NCI-H2081 treated with DMSO at 0.1 percent for 48 hours (cell line): Measurements from ENCODE around the gene CTNND2.
"Not testable (repeated sequence)": the region's sequence is repeated elsewhere in the genome, so short reads cannot be mapped to it uniquely, and the experiment has no call there.

Source experiments
- DNase-seq: peaks from one replicate; lab custom pipeline; 2025; lab: John Stamatoyannopoulos, UW

CTNND2 gene

GRCh38 chr5:11863911-11864310 is 40.3 kb downstream of the CTNND2 start:
- no peak for DNase-seq

GRCh38 chr5:11857391-11857790 is 46.9 kb downstream of the CTNND2 start:
- no peak for DNase-seq

GRCh38 chr5:11854936-11855335 is 49.3 kb downstream of the CTNND2 start:
- no peak for DNase-seq

- DNase-seq, result no peak
Observed at GRCh38 chr5:11853796-11854195, 50.5 kb downstream of the CTNND2 start.

GRCh38 chr5:11853140-11853539 is 51.1 kb downstream of the CTNND2 start:
- no peak for DNase-seq

- DNase-seq, result no peak
Observed at GRCh38 chr5:11852717-11853087, 51.5 kb downstream of the CTNND2 start.

- no peak for DNase-seq
Observed at GRCh38 chr5:11851965-11852716, 52.1 kb downstream of the CTNND2 start.

- DNase-seq, result no peak
Observed at GRCh38 chr5:11851416-11851815, 52.8 kb downstream of the CTNND2 start.

- DNase-seq, result not testable (repeated sequence)
Observed at GRCh38 chr5:11828566-11828965, 75.7 kb downstream of the CTNND2 start.

- no peak for DNase-seq
Observed at GRCh38 chr5:11822598-11822997, 81.6 kb downstream of the CTNND2 start.

GRCh38 chr5:11815916-11816315 is 88.3 kb downstream of the CTNND2 start:
- no peak for DNase-seq

- no peak for DNase-seq
Observed at GRCh38 chr5:11815481-11815880, 88.8 kb downstream of the CTNND2 start.

- no peak for DNase-seq
Observed at GRCh38 chr5:11814373-11814772, 89.9 kb downstream of the CTNND2 start.

GRCh38 chr5:11809407-11809806 is 94.8 kb downstream of the CTNND2 start:
- DNase-seq, result no peak

GRCh38 chr5:11803436-11803835 is 100.8 kb downstream of the CTNND2 start:
- DNase-seq, result no peak

GRCh38 chr5:11801061-11801460 is 103.2 kb downstream of the CTNND2 start:
- DNase-seq, result no peak

GRCh38 chr5:11797132-11797531 is 107.1 kb downstream of the CTNND2 start:
- DNase-seq, result peak; percentile 88

GRCh38 chr5:11793396-11793795 is 110.8 kb downstream of the CTNND2 start:
- DNase-seq, result no peak

GRCh38 chr5:11792621-11793020 is 111.6 kb downstream of the CTNND2 start:
- DNase-seq, result no peak

- DNase-seq, result no peak
Observed at GRCh38 chr5:11791792-11792191, 112.5 kb downstream of the CTNND2 start.

- DNase-seq, result no peak
Observed at GRCh38 chr5:11790201-11790600, 114.0 kb downstream of the CTNND2 start.

- DNase-seq, result no peak
Observed at GRCh38 chr5:11785771-11786352, 118.4 kb downstream of the CTNND2 start.

GRCh38 chr5:11780641-11781345 is 123.5 kb downstream of the CTNND2 start:
- no peak for DNase-seq
